ENCODE measurements around the gene TPSB2.

Gene TPSB2

GRCh38 chr16:1214719-1215118, 15.3 kb downstream of the TPSB2 start:
- H3K4me3 ChIP-seq (ENCODE audit: control insufficient read depth in 1 of 7, extremely low read depth in 1 of 7, insufficient read depth in 4 of 7, low read depth in 2 of 7, low read length in 6 of 7), result no peak overlapping the region
- H3K36me3 ChIP-seq (ENCODE audit: control insufficient read depth in 4 of 4, insufficient read depth in 4 of 4, low read length in 3 of 4), result no peaks in the 10 kb centered on the region
- no peaks in the 10 kb centered on the region for H3K4me1 ChIP-seq (ENCODE audit: control extremely low read depth in 1 of 4, control insufficient read depth in 4 of 4, insufficient read depth in 4 of 4, low read length in 3 of 4)
- H3K27ac ChIP-seq (ENCODE audit: insufficient read depth in 1 of 2, low read depth in 1 of 2, low read length in 2 of 2, poor library complexity in 1 of 2, severe bottlenecking in 2 of 2), result no peak overlapping the region
- ChIA-PET CTCF (no interaction called here), POLR2A (no interaction called here)
- no peak for DNase-seq
- WGBS (ENCODE audit: insufficient coverage), result 88% methylated on average over 11 of the region's 16 CpGs
- no peaks in the 10 kb centered on the region for H3K9me3 ChIP-seq (ENCODE audit: control extremely low read depth in 1 of 5, control insufficient read depth in 4 of 5, insufficient read depth in 2 of 5, low read depth in 1 of 5, low read length in 4 of 5)
- no peaks in the 10 kb centered on the region for H3K27me3 ChIP-seq (replicated peaks in 2 of 5; ENCODE audit: control insufficient read depth in 4 of 5, insufficient read depth in 5 of 5, low read length in 4 of 5)

DNA sequence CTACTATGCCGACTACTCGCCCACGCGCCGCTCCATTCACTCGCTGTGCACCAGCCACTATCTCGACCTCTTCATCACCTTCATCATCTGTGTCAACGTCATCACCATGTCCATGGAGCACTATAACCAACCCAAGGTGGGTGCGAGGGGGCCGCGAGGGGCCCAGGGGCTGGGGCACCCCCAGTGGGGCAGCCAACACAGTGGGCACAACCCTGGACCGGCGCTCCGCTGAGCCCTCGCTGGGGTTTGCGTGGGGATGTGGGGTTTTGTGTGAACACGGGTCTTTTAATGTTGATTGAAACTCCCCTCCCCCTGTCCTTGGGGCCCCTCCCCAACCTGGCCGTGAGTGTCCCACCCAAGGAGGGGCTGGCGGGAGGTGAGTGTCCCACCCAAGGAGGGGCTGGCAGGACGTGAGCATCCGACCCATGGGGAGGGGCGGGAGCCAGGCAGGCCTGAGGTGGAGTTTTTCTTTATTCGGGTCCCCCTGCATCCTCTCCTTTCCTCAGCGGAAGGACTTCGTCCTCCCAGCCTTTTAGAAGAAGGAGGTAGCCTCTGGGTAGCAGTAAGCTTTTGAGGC, 16.1 kb downstream of the TPSB2 start:
- no peaks in the 10 kb centered on the region for H3K4me1 ChIP-seq (ENCODE audit: control extremely low read depth in 1 of 4, control insufficient read depth in 4 of 4, insufficient read depth in 4 of 4, low read length in 3 of 4)
- WGBS (ENCODE audit: insufficient coverage), result 82% methylated on average over 12 of the region's 25 CpGs
- no peaks in the 10 kb centered on the region for H3K9me3 ChIP-seq (ENCODE audit: control extremely low read depth in 1 of 5, control insufficient read depth in 4 of 5, insufficient read depth in 2 of 5, low read depth in 1 of 5, low read length in 4 of 5)
- DNase-seq, result no peak
- no peak overlapping the region for H3K4me3 ChIP-seq (ENCODE audit: control insufficient read depth in 1 of 7, extremely low read depth in 1 of 7, insufficient read depth in 4 of 7, low read depth in 2 of 7, low read length in 6 of 7)
- ChIA-PET POLR2A (no interaction called here), CTCF (no interaction called here)
- H3K27me3 ChIP-seq (replicated peaks in 2 of 5; ENCODE audit: control insufficient read depth in 4 of 5, insufficient read depth in 5 of 5, low read length in 4 of 5), result no peaks in the 10 kb centered on the region
- H3K36me3 ChIP-seq (ENCODE audit: control insufficient read depth in 4 of 4, insufficient read depth in 4 of 4, low read length in 3 of 4), result no peaks in the 10 kb centered on the region
- no peak overlapping the region for H3K27ac ChIP-seq (ENCODE audit: insufficient read depth in 1 of 2, low read depth in 1 of 2, low read length in 2 of 2, poor library complexity in 1 of 2, severe bottlenecking in 2 of 2)

DNA sequence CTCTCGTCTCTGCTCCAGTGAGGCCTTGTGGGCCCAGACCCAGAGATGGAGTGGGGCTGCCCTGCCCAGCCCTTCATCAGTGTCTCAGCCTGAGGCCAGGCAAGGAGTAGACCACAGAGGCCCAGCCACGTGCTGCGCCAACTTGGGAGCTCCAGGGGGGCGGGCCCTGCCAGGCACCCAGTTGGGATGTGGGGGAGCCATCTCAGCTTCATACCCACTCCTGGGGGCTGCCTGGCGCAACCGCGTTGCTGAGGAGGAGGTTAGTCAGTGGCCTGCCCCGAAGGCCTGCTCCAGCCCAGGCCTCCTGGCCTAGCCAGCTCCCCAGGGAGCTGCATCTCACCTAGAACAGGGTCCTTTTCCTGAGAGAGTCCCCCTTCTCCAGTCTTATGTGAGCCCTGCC, 16.8 kb downstream of the TPSB2 start:
- Histone ChIP-seq H3K4me3 (ENCODE audit: control insufficient read depth in 1 of 7, extremely low read depth in 1 of 7, insufficient read depth in 4 of 7, low read depth in 2 of 7, low read length in 6 of 7) (no peak overlapping the region), H3K9me3 (ENCODE audit: control extremely low read depth in 1 of 5, control insufficient read depth in 4 of 5, insufficient read depth in 2 of 5, low read depth in 1 of 5, low read length in 4 of 5) (no peaks in the 10 kb centered on the region), H3K27me3 (replicated peaks in 2 of 5; ENCODE audit: control insufficient read depth in 4 of 5, insufficient read depth in 5 of 5, low read length in 4 of 5) (no peaks in the 10 kb centered on the region), H3K4me1 (ENCODE audit: control extremely low read depth in 1 of 4, control insufficient read depth in 4 of 4, insufficient read depth in 4 of 4, low read length in 3 of 4) (no peaks in the 10 kb centered on the region), H3K36me3 (ENCODE audit: control insufficient read depth in 4 of 4, insufficient read depth in 4 of 4, low read length in 3 of 4) (no peaks in the 10 kb centered on the region), H3K27ac (ENCODE audit: insufficient read depth in 1 of 2, low read depth in 1 of 2, low read length in 2 of 2, poor library complexity in 1 of 2, severe bottlenecking in 2 of 2) (no peak overlapping the region)
- ChIA-PET CTCF (no interaction called here), POLR2A (no interaction called here)
- no peak for DNase-seq
- 91% methylated on average over 8 of the region's 8 CpGs for WGBS (ENCODE audit: insufficient coverage)

DNA sequence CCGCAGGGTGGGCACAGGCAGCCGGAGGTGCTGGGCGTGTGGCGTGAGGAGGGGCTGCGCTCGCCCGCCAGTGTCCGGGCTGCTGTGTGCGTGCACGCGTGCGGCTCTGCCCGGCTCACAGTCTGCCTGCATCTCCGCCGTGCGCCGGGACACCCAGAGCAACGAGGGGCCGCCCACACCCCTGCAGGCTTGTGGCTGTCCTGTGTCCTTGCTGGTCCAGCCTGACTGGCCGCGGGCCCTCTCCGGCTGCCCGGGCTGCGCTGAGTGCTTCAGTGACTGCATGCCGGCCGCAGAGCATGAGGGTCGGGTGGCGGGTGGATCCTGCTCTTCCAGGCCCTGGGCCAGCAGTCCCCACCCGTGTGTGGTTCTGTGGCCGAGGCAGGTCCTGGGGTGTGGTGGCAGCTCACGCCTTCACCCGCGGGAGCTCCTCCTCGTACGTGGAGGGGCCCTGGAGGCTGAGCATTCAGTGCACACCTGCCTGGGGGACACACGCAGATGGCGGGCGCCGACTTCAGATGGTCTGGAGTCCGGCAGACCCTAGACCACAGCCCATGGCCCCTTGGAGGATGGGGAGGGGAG, 17.3 kb downstream of the TPSB2 start:
- Histone ChIP-seq H3K36me3 (ENCODE audit: control insufficient read depth in 4 of 4, insufficient read depth in 4 of 4, low read length in 3 of 4) (no peaks in the 10 kb centered on the region), H3K4me3 (ENCODE audit: control insufficient read depth in 1 of 7, extremely low read depth in 1 of 7, insufficient read depth in 4 of 7, low read depth in 2 of 7, low read length in 6 of 7) (no peak overlapping the region), H3K4me1 (ENCODE audit: control extremely low read depth in 1 of 4, control insufficient read depth in 4 of 4, insufficient read depth in 4 of 4, low read length in 3 of 4) (peaks cover 0 to 3% (median 0%) of the 10 kb centered on the region in 4 experiments), H3K9me3 (ENCODE audit: control extremely low read depth in 1 of 5, control insufficient read depth in 4 of 5, insufficient read depth in 2 of 5, low read depth in 1 of 5, low read length in 4 of 5) (no peaks in the 10 kb centered on the region), H3K27ac (ENCODE audit: insufficient read depth in 1 of 2, low read depth in 1 of 2, low read length in 2 of 2, poor library complexity in 1 of 2, severe bottlenecking in 2 of 2) (no peak overlapping the region), H3K27me3 (replicated peaks in 2 of 5; ENCODE audit: control insufficient read depth in 4 of 5, insufficient read depth in 5 of 5, low read length in 4 of 5) (no peaks in the 10 kb centered on the region)
- WGBS (ENCODE audit: insufficient coverage), result 94% methylated on average over 38 of the region's 40 CpGs
- DNase-seq, result no peak
- POLR2A ChIA-PET, result no interaction called here
- CTCF ChIA-PET, result no interaction called here

GRCh38 chr16:1211451-1212268, 18.3 kb downstream of the TPSB2 start:
- H3K27me3 ChIP-seq (replicated peaks in 2 of 5; ENCODE audit: control insufficient read depth in 4 of 5, insufficient read depth in 5 of 5, low read length in 4 of 5), result no peaks in the 10 kb centered on the region
- H3K27ac ChIP-seq (ENCODE audit: insufficient read depth in 1 of 2, low read depth in 1 of 2, low read length in 2 of 2, poor library complexity in 1 of 2, severe bottlenecking in 2 of 2), result no peak overlapping the region
- WGBS (ENCODE audit: insufficient coverage), result 91% methylated on average over 51 of the region's 65 CpGs
- DNase-seq, result no peak
- no peaks in the 10 kb centered on the region for H3K36me3 ChIP-seq (ENCODE audit: control insufficient read depth in 4 of 4, insufficient read depth in 4 of 4, low read length in 3 of 4)
- no peaks in the 10 kb centered on the region for H3K9me3 ChIP-seq (ENCODE audit: control extremely low read depth in 1 of 5, control insufficient read depth in 4 of 5, insufficient read depth in 2 of 5, low read depth in 1 of 5, low read length in 4 of 5)
- CTCF ChIA-PET, result no interaction called here
- POLR2A ChIA-PET, result no interaction called here
- H3K4me1 ChIP-seq (ENCODE audit: control extremely low read depth in 1 of 4, control insufficient read depth in 4 of 4, insufficient read depth in 4 of 4, low read length in 3 of 4), result peaks cover 0 to 3% (median 0%) of the 10 kb centered on the region in 4 experiments
- H3K4me3 ChIP-seq (ENCODE audit: control insufficient read depth in 1 of 7, extremely low read depth in 1 of 7, insufficient read depth in 4 of 7, low read depth in 2 of 7, low read length in 6 of 7), result no peak overlapping the region

- 93% methylated on average over 14 of the region's 23 CpGs for WGBS (ENCODE audit: insufficient coverage)
- H3K9me3 ChIP-seq (ENCODE audit: control extremely low read depth in 1 of 5, control insufficient read depth in 4 of 5, insufficient read depth in 2 of 5, low read depth in 1 of 5, low read length in 4 of 5), result no peaks in the 10 kb centered on the region
- ChIA-PET CTCF (no interaction called here), POLR2A (no interaction called here)
- peaks cover 0 to 3% (median 0%) of the 10 kb centered on the region in 4 experiments for H3K4me1 ChIP-seq (ENCODE audit: control extremely low read depth in 1 of 4, control insufficient read depth in 4 of 4, insufficient read depth in 4 of 4, low read length in 3 of 4)
- no peaks in the 10 kb centered on the region for H3K27me3 ChIP-seq (replicated peaks in 2 of 5; ENCODE audit: control insufficient read depth in 4 of 5, insufficient read depth in 5 of 5, low read length in 4 of 5)
- DNase-seq, result no peak
- no peaks in the 10 kb centered on the region for H3K36me3 ChIP-seq (ENCODE audit: control insufficient read depth in 4 of 4, insufficient read depth in 4 of 4, low read length in 3 of 4)
- H3K4me3 ChIP-seq (ENCODE audit: control insufficient read depth in 1 of 7, extremely low read depth in 1 of 7, insufficient read depth in 4 of 7, low read depth in 2 of 7, low read length in 6 of 7), result no peak overlapping the region
- H3K27ac ChIP-seq (ENCODE audit: insufficient read depth in 1 of 2, low read depth in 1 of 2, low read length in 2 of 2, poor library complexity in 1 of 2, severe bottlenecking in 2 of 2), result no peak overlapping the region
These were observed 19.5 kb downstream of the TPSB2 start for GRCh38 chr16:1210461-1210860.

- ChIA-PET CTCF (interaction anchor here (1.2 kb wide), 1 partner anchor 11 kb away, joined by 4 read pairs; no protein-coding TSS in a partner anchor), POLR2A (no interaction called here)
- no peak for DNase-seq
- H3K4me1 ChIP-seq (ENCODE audit: control extremely low read depth in 1 of 4, control insufficient read depth in 4 of 4, insufficient read depth in 4 of 4, low read length in 3 of 4), result peaks cover 0 to 3% (median 0%) of the 10 kb centered on the region in 4 experiments
- H3K9me3 ChIP-seq (ENCODE audit: control extremely low read depth in 1 of 5, control insufficient read depth in 4 of 5, insufficient read depth in 2 of 5, low read depth in 1 of 5, low read length in 4 of 5), result no peaks in the 10 kb centered on the region
- 96% methylated on average over 32 of the region's 43 CpGs for WGBS (ENCODE audit: insufficient coverage)
- no peak overlapping the region for H3K27ac ChIP-seq (ENCODE audit: insufficient read depth in 1 of 2, low read depth in 1 of 2, low read length in 2 of 2, poor library complexity in 1 of 2, severe bottlenecking in 2 of 2)
- no peaks in the 10 kb centered on the region for H3K27me3 ChIP-seq (replicated peaks in 2 of 5; ENCODE audit: control insufficient read depth in 4 of 5, insufficient read depth in 5 of 5, low read length in 4 of 5)
- no peaks in the 10 kb centered on the region for H3K36me3 ChIP-seq (ENCODE audit: control insufficient read depth in 4 of 4, insufficient read depth in 4 of 4, low read length in 3 of 4)
- H3K4me3 ChIP-seq (ENCODE audit: control insufficient read depth in 1 of 7, extremely low read depth in 1 of 7, insufficient read depth in 4 of 7, low read depth in 2 of 7, low read length in 6 of 7), result no peak overlapping the region
These were observed 20.9 kb downstream of the TPSB2 start for GRCh38 chr16:1209081-1209480.

Measured in common myeloid progenitor, CD34-positive (primary cell).